H9 (cell line): ENCODE measurements around the gene SLC25A48. TPM values are rescaled to one million over a fixed set of nuclear protein-coding genes. Genes with fewer than 3 reads are reported as not detected.

Experiments used
- DNase-seq: peaks from one replicate; pipeline ENCODE4 v3.0.0-alpha.2; 2017
- H2AFZ ChIP-seq: one replicate; pipeline ENCODE4 v1.6.1; 2013; ENCODE audit warnings: mild to moderate bottlenecking, low read length, control low read depth, moderate library complexity
- H2AK5ac ChIP-seq: 2 replicates; pipeline ENCODE4 v1.6.1; 2013; ENCODE audit warnings: low read length, control low read depth, mixed read lengths; ENCODE audit not compliant: insufficient read length
- H2BK120ac ChIP-seq: one replicate; pipeline ENCODE4 v1.6.1; 2013; ENCODE audit warnings: low read depth, mild to moderate bottlenecking, low read length, control low read depth, inconsistent platforms; ENCODE audit not compliant: poor library complexity, severe bottlenecking
- H2BK12ac ChIP-seq: 2 replicates; pipeline ENCODE4 v1.6.1; 2013; ENCODE audit warnings: low read length, control low read depth, mixed read lengths, low read depth; ENCODE audit not compliant: insufficient read length
- H2BK15ac ChIP-seq: 2 replicates; pipeline ENCODE4 v1.6.1; 2013; ENCODE audit warnings: low read depth, low read length, control low read depth
- H2BK20ac ChIP-seq: one replicate; pipeline ENCODE4 v1.6.1; 2013; ENCODE audit warnings: low read depth, mild to moderate bottlenecking, low read length, control low read depth, inconsistent platforms; ENCODE audit not compliant: poor library complexity, severe bottlenecking
- H2BK5ac ChIP-seq: 2 replicates; pipeline ENCODE4 v1.6.1; 2013; ENCODE audit warnings: low read length, control low read depth, mixed read lengths; ENCODE audit not compliant: insufficient read length
- H3K14ac ChIP-seq: 2 replicates; pipeline ENCODE4 v1.6.1; 2013; ENCODE audit warnings: low read length, control low read depth; ENCODE audit not compliant: insufficient read depth
- H3K18ac ChIP-seq: 2 replicates; pipeline ENCODE4 v1.6.1; 2013; ENCODE audit warnings: low read depth, mild to moderate bottlenecking, mixed read lengths, low read length, control low read depth; ENCODE audit not compliant: insufficient read length
- H3K23ac ChIP-seq: 2 replicates; pipeline ENCODE4 v1.6.1; 2013; ENCODE audit warnings: low read length, control low read depth, mixed read lengths, low read depth; ENCODE audit not compliant: insufficient read length
- H3K23me2 ChIP-seq: 2 replicates; pipeline ENCODE4 v1.6.1; 2013; ENCODE audit warnings: low read depth, mild to moderate bottlenecking, mixed read lengths, low read length, control low read depth; ENCODE audit not compliant: insufficient read length, poor library complexity, severe bottlenecking
- H3K27ac ChIP-seq: 2 replicates; pipeline ENCODE4 v1.5.1; 2013; ENCODE audit warnings: low read length, control low read depth, mixed read lengths, low read depth; ENCODE audit not compliant: insufficient read length
- H3K27me3 ChIP-seq: 2 replicates; pipeline ENCODE4 v1.6.1; 2013; ENCODE audit warnings: low read length, control low read depth, inconsistent platforms; ENCODE audit not compliant: insufficient read depth
- H3K4ac ChIP-seq: 2 replicates; pipeline ENCODE4 v1.6.1; 2013; ENCODE audit warnings: low read depth, mild to moderate bottlenecking, control low read depth, inconsistent platforms, low read length, moderate library complexity
- H3K4me1 ChIP-seq: 2 replicates; pipeline ENCODE4 v1.6.1; 2013; ENCODE audit warnings: low read length, control low read depth, inconsistent platforms; ENCODE audit not compliant: insufficient read depth
- H3K4me2 ChIP-seq: 2 replicates; pipeline ENCODE4 v1.6.1; 2013; ENCODE audit warnings: low read length, control low read depth, mixed read lengths; ENCODE audit not compliant: insufficient read length, insufficient read depth
- H3K56ac ChIP-seq: 2 replicates; pipeline ENCODE4 v1.6.1; 2013; ENCODE audit warnings: low read depth, mild to moderate bottlenecking, mixed read lengths, low read length, control low read depth; ENCODE audit not compliant: insufficient read length
- H3K79me1 ChIP-seq: 2 replicates; pipeline ENCODE4 v1.6.1; 2013; ENCODE audit warnings: low read depth, mild to moderate bottlenecking, moderate library complexity, low read length, control low read depth, inconsistent platforms; ENCODE audit not compliant: insufficient read depth, poor library complexity, severe bottlenecking
- H3K79me2 ChIP-seq: 2 replicates; pipeline ENCODE4 v1.6.1; 2013; ENCODE audit warnings: low read length, control low read depth, inconsistent platforms; ENCODE audit not compliant: insufficient read depth
- H3K9ac ChIP-seq: 2 replicates; pipeline ENCODE4 v1.6.1; 2013; ENCODE audit warnings: low read length, control low read depth, mixed read lengths; ENCODE audit not compliant: insufficient read length; ENCODE audit errors: extremely low read depth
- H3K9me3 ChIP-seq: one replicate; pipeline ENCODE4 v1.6.1; 2013; ENCODE audit warnings: low read depth, low read length, inconsistent platforms; ENCODE audit not compliant: control insufficient read depth
- H3T11ph ChIP-seq: one replicate; pipeline ENCODE4 v1.6.1; 2013; ENCODE audit warnings: mild to moderate bottlenecking, low read length, control low read depth, inconsistent platforms
- H4K20me1 ChIP-seq: one replicate; pipeline ENCODE4 v1.6.1; 2013; ENCODE audit not compliant: control insufficient read depth, insufficient read length, insufficient read depth
- H4K5ac ChIP-seq: 2 replicates; pipeline ENCODE4 v1.6.1; 2013; ENCODE audit warnings: low read depth, mild to moderate bottlenecking, mixed read lengths, low read length, control low read depth; ENCODE audit not compliant: insufficient read length
- H4K8ac ChIP-seq: replicated peaks from 2 replicates; pipeline ENCODE4 v1.6.1; 2013; ENCODE audit warnings: low read length, control low read depth, mixed read lengths, low read depth; ENCODE audit not compliant: insufficient read length
- H4K91ac ChIP-seq: 2 replicates; pipeline ENCODE4 v1.6.1; 2013; ENCODE audit warnings: low read depth, mild to moderate bottlenecking, moderate library complexity, mixed read lengths, low read length, control low read depth; ENCODE audit not compliant: insufficient read length
- H3K27ac Mint-ChIP-seq, 3 experiments: 2 replicates in 2 of 3; 3 replicates in 1 of 3; pipeline ENCODE4 v1.8.0; 2020 to 2021; ENCODE audit warnings: mixed read lengths in 3 of 3, mild to moderate bottlenecking in 1 of 3, moderate library complexity in 1 of 3
- H3K27me3 Mint-ChIP-seq: 2 replicates; pipeline ENCODE4 v1.8.0; 2021; ENCODE audit warnings: low read depth, mild to moderate bottlenecking, moderate library complexity, mixed read lengths
- H3K36me3 Mint-ChIP-seq, 3 experiments: 2 replicates in 2 of 3; 3 replicates in 1 of 3; pipeline ENCODE4 v1.8.0; 2020 to 2021; ENCODE audit warnings: low read depth in 3 of 3, mixed read lengths in 3 of 3; ENCODE audit not compliant: insufficient read depth in 1 of 3
- H3K4me1 Mint-ChIP-seq, 2 experiments: 2 replicates each; pipeline ENCODE4 v1.8.0; 2020; ENCODE audit warnings: mixed read lengths in 2 of 2
- H3K4me3 Mint-ChIP-seq, 2 experiments: 2 replicates in 1 of 2; 3 replicates in 1 of 2; pipeline ENCODE4 v1.8.0; 2020 to 2021; ENCODE audit warnings: mild to moderate bottlenecking in 2 of 2, mixed read lengths in 2 of 2, moderate library complexity in 1 of 2
- H3K9me3 Mint-ChIP-seq, 2 experiments: 2 replicates in 1 of 2; 3 replicates in 1 of 2; pipeline ENCODE4 v1.8.0; 2020; ENCODE audit warnings: mild to moderate bottlenecking in 2 of 2, mixed read lengths in 2 of 2, moderate library complexity in 1 of 2
- WGBS: extraction: QIAGEN DNeasy Blood & Tissue Kit; methylation state at CpG from one replicate; pipeline ENCODE4 v1.1.7; 2013; ENCODE audit warnings: missing lambda C conversion rate, low lambda C conversion rate, mixed read lengths; ENCODE audit not compliant: insufficient read length; ENCODE audit errors: extremely low coverage; 5-methylcytosine and 5-hydroxymethylcytosine counted together
- total RNA-seq: library from RNA; stranded (reverse); gene quantifications from 2 replicates; pipeline ENCODE4 v1.2.1, GENCODE V29; 2021
- TF ChIP-seq, protein P1 (sequence below): fragments of 200-600 bp; sonication (generic); conservative IDR thresholded peaks from 3 replicates; pipeline ENCODE4 v1.8.0; 2021; ENCODE audit warnings: antibody characterized with exemption, mild to moderate bottlenecking

SLC25A48 gene
- total RNA-seq, 1 experiment from 2014 or later, result 0.66 TPM

- no peaks in the 10 kb centered on the region for H3K36me3 Mint-ChIP-seq
- no peaks in the 10 kb centered on the region for H3K9me3 Mint-ChIP-seq
- H2BK15ac ChIP-seq, result no peak overlapping the region
- no peaks in the 10 kb centered on the region for H3K23me2 ChIP-seq
- no peak overlapping the region for H3K27ac Mint-ChIP-seq
- no peak overlapping the region for H3K4me3 Mint-ChIP-seq
- no peaks in the 10 kb centered on the region for H4K20me1 ChIP-seq
- no peak overlapping the region for H2BK20ac ChIP-seq
- H3K18ac ChIP-seq, result no peak overlapping the region
- H3K9me3 ChIP-seq, result no peaks in the 10 kb centered on the region
- H2AK5ac ChIP-seq, result no peak overlapping the region
- no CpG with 5 or more reads among the region's 2 CpGs for whole genome bisulfite sequencing
- no peak overlapping the region for H4K91ac ChIP-seq
- H3K27me3 Mint-ChIP-seq, result peaks cover 11% of the 10 kb centered on the region
- H3K9ac ChIP-seq, result no peak overlapping the region
- H2BK12ac ChIP-seq, result no peak overlapping the region
- H3K14ac ChIP-seq, result no peak overlapping the region
- no peak overlapping the region for H4K8ac ChIP-seq
- H3K4me1 Mint-ChIP-seq, result no peaks in the 10 kb centered on the region
- no peak overlapping the region for H3T11ph ChIP-seq
- H3K79me2 ChIP-seq, result no peaks in the 10 kb centered on the region
- DNase-seq, result no peak
- H3K23ac ChIP-seq, result no peak overlapping the region
- no peak overlapping the region for H2BK120ac ChIP-seq
- no peak overlapping the region for H3K56ac ChIP-seq
- no peak overlapping the region for H4K5ac ChIP-seq
- TF ChIP-seq, protein P1, sequence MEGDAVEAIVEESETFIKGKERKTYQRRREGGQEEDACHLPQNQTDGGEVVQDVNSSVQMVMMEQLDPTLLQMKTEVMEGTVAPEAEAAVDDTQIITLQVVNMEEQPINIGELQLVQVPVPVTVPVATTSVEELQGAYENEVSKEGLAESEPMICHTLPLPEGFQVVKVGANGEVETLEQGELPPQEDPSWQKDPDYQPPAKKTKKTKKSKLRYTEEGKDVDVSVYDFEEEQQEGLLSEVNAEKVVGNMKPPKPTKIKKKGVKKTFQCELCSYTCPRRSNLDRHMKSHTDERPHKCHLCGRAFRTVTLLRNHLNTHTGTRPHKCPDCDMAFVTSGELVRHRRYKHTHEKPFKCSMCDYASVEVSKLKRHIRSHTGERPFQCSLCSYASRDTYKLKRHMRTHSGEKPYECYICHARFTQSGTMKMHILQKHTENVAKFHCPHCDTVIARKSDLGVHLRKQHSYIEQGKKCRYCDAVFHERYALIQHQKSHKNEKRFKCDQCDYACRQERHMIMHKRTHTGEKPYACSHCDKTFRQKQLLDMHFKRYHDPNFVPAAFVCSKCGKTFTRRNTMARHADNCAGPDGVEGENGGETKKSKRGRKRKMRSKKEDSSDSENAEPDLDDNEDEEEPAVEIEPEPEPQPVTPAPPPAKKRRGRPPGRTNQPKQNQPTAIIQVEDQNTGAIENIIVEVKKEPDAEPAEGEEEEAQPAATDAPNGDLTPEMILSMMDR, result no peak
- no peak overlapping the region for H2AFZ ChIP-seq
- no peak overlapping the region for H3K4me2 ChIP-seq
- no peak overlapping the region for H3K27ac ChIP-seq
- no peaks in the 10 kb centered on the region for H3K4me1 ChIP-seq
- no peaks in the 10 kb centered on the region for H3K79me1 ChIP-seq
- no peak overlapping the region for H3K4ac ChIP-seq
- no peak overlapping the region for H2BK5ac ChIP-seq
- no peaks in the 10 kb centered on the region for H3K27me3 ChIP-seq
Observed at GRCh38 chr5:135868681-135869080, 34.2 kb downstream of the SLC25A48 start.
